ENCODE data around the gene FABP1. TPM values are rescaled to one million over a fixed set of nuclear protein-coding genes. Genes with fewer than 3 reads are reported as not detected.

The FABP1 gene
- total and polyA plus RNA-seq, 9 of the 15 experiments (the other 6 are each of a cell fraction or from before 2014, with no cell fraction given), result 0.64 TPM; not detected in 8

- Histone ChIP-seq H3K27ac (ENCODE audit: extremely low read depth, low read depth, low read length) (no peak overlapping the region), H3K9me1 (ENCODE audit: control insufficient read depth, insufficient read depth, low read length) (no peaks in the 10 kb centered on the region), H3K79me2 (ENCODE audit: control insufficient read depth, insufficient read depth, low read length) (no peaks in the 10 kb centered on the region), H2AFZ (ENCODE audit: low read depth, low read length) (no peak overlapping the region), H4K20me1 (replicated peaks; ENCODE audit: control insufficient read depth, insufficient read depth, low read length) (no peaks in the 10 kb centered on the region), H3K4me1 (replicated peaks in 1 of 2; ENCODE audit: control insufficient read depth in 2 of 2, insufficient read depth in 2 of 2, low read length in 2 of 2) (no peaks in the 10 kb centered on the region), H3K4me2 (ENCODE audit: insufficient read depth, low read length) (no peak overlapping the region), H3K9ac (ENCODE audit: insufficient read depth in 1 of 2, low read depth in 2 of 2, low read length in 2 of 2) (no peak overlapping the region), H3K27me3 (ENCODE audit: control insufficient read depth in 2 of 2, insufficient read depth in 2 of 2, low read length in 2 of 2) (peaks cover 0 to 3% of the 10 kb centered on the region in 2 experiments; a peak in 1 of 5 replicates), H3K9me3 (replicated peaks; ENCODE audit: control insufficient read depth, insufficient read depth, low read depth, low read length) (no peaks in the 10 kb centered on the region), H3K4me3 (no peak overlapping the region), H3K36me3 (ENCODE audit: control insufficient read depth, insufficient read depth, low read length) (no peaks in the 10 kb centered on the region)
- POLR2A ChIA-PET, result interaction anchor here (0.9 kb wide), 1 partner anchor 90 kb away, joined by 3 read pairs; no protein-coding TSS in a partner anchor
- CTCF ChIA-PET (ENCODE audit: low intra/inter-chr PET ratio), result no interaction called here
- in situ Hi-C loops (cut with MboI) (no loop called here), intact Hi-C loops (cut with micrococcal nuclease) (no loop called here)
- FAIRE-seq (no peak), DNase-seq (ENCODE audit: extremely low read depth in 1 of 4, low spot score in 3 of 4) (no peak), ATAC-seq (no peak)
- no peak for TF ChIP-seq MIER1 (IDR thresholded peaks at IDR 0.05; ENCODE audit: low read depth)
- no peak for TF ChIP-seq RUNX1 (IDR thresholded peaks at IDR 0.05; ENCODE audit: low read depth)
- TF ChIP-seq, protein P1, sequence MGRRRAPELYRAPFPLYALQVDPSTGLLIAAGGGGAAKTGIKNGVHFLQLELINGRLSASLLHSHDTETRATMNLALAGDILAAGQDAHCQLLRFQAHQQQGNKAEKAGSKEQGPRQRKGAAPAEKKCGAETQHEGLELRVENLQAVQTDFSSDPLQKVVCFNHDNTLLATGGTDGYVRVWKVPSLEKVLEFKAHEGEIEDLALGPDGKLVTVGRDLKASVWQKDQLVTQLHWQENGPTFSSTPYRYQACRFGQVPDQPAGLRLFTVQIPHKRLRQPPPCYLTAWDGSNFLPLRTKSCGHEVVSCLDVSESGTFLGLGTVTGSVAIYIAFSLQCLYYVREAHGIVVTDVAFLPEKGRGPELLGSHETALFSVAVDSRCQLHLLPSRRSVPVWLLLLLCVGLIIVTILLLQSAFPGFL (CRISPR knock-in tag; IDR thresholded peaks at IDR 0.05), result no peak
- TF ChIP-seq MAZ (CRISPR knock-in tag; conservative IDR thresholded peaks at IDR 0.05 in 1 of 2, IDR thresholded peaks at IDR 0.05 in 1 of 2), result no peak
- no peak for TF ChIP-seq LEF1 (IDR thresholded peaks at IDR 0.05)
- TF ChIP-seq ZNF592 (IDR thresholded peaks at IDR 0.05), result no peak
- no peak for TF ChIP-seq POLR3A (IDR thresholded peaks at IDR 0.05; ENCODE audit: borderline replicate concordance, extremely low read depth, insufficient read depth, insufficient read length)
- TF ChIP-seq KLF1 (tag; IDR thresholded peaks at IDR 0.05), result no peak
- no peak for TF ChIP-seq ZNF347 (CRISPR knock-in tag; IDR thresholded peaks at IDR 0.05; ENCODE audit: low read depth)
- no TSS peak for BruUV-seq (replicated peaks)
- under 1% methylated on average over 10 of the region's 10 CpGs for WGBS (ENCODE audit: insufficient coverage, low coverage, missing lambda C conversion rate)
Observed at GRCh38 chr2:88144914-88145497, 17.1 kb upstream of the FABP1 start.

All from K562 (cell line).